Gastroesophageal sphincter (tissue), 4 donors: ENCODE results near the gene DIPK2A. TPM values are rescaled to one million over a fixed set of nuclear protein-coding genes. Genes with fewer than 3 reads are reported as not detected.
A peak's percentile ranks its signal among the peaks of the same experiment; 100 is the strongest.

Source experiments
- ATAC-seq: fragments of 150-250 bp; one replicate; pipeline ENCODE4 v1.9.1; 2016; ENCODE audit warnings: mild to moderate bottlenecking, moderate library complexity
- H3K27ac ChIP-seq, 4 donors: fragments of 200-600 bp; sonication (generic) in 3 of 4; 1 replicate in 3 of 4; 2 replicates in 1 of 4; pipeline ENCODE4 v1.5.1; 2016 to 2019
- H3K27me3 ChIP-seq: fragments of 200-600 bp; sonication (generic); one replicate; pipeline ENCODE4 v1.5.1; 2019
- H3K36me3 ChIP-seq, 2 donors: fragments of 200-600 bp; sonication (generic); one replicate each; pipeline ENCODE4 v1.5.1; 2019; ENCODE audit warnings: control low read depth in 1 of 2
- H3K4me1 ChIP-seq, 3 donors: fragments of 200-600 bp; sonication (generic); 1 replicate in 2 of 3; 2 replicates in 1 of 3; pipeline ENCODE4 v1.5.1; 2016 to 2019; ENCODE audit warnings: control low read depth in 2 of 3
- H3K4me3 ChIP-seq, 2 donors: fragments of 200-600 bp; sonication (generic); one replicate each; pipeline ENCODE4 v1.5.1; 2019; ENCODE audit warnings: mild to moderate bottlenecking in 1 of 2, moderate library complexity in 1 of 2
- H3K9me3 ChIP-seq, 3 donors: fragments of 200-600 bp; sonication (generic); one replicate each; pipeline ENCODE4 v1.5.1; 2017 to 2019; ENCODE audit warnings: control low read depth in 2 of 3
- CTCF ChIP-seq, 4 experiments: fragments of 200-600 bp in 2 of 4; fragments of 450-650 bp in 2 of 4; sonication (generic) in 1 of 4; IDR thresholded peaks; one replicate each; pipeline ENCODE4 v1.5.1; 2017 to 2019; ENCODE audit warnings: antibody characterized with exemption in 4 of 4, mild to moderate bottlenecking in 2 of 4, moderate library complexity in 2 of 4
- EP300 ChIP-seq: sonication (generic); formaldehyde crosslinking; IDR thresholded peaks from one replicate; pipeline ENCODE4 v1.6.1; 2017; ENCODE audit warnings: antibody characterized with exemption, mild to moderate bottlenecking
- POLR2A ChIP-seq, 2 donors: fragments of 450-650 bp; IDR thresholded peaks; one replicate each; pipeline ENCODE4 v1.6.1; 2017; ENCODE audit warnings: antibody characterized with exemption in 2 of 2, mild to moderate bottlenecking in 2 of 2, moderate library complexity in 1 of 2
- POLR2AphosphoS5 ChIP-seq: sonication (generic); formaldehyde crosslinking; IDR thresholded peaks from one replicate; pipeline ENCODE4 v1.6.1; 2017; ENCODE audit warnings: antibody characterized with exemption
- WGBS, 2 donors: methylation state at CpG; one replicate each; pipeline ENCODE4 v1.1.5; 2018; ENCODE audit warnings: low coverage in 1 of 2; 5-methylcytosine and 5-hydroxymethylcytosine counted together
- total RNA-seq, 4 donors: library from RNA; depleted of rRNA; stranded (reverse); fragments of >200 nt; gene quantifications; one replicate each; pipeline ENCODE4 v1.1.0, GENCODE V29; 2016

DIPK2A gene
- 10 to 100 TPM; 27.2 to 56.7 (median 44.2) TPM for total RNA-seq

GRCh38 chr3:143971359-143972154, at the start of gene DIPK2A:
Gene DIPK2A, plus strand, starts transcription at chr3:143971823. Its CDS starts 510 bp downstream, at chr3:143972333.
- Histone ChIP-seq H3K4me1 (peaks cover 0 to 32% (median 0%) of the 10 kb centered on the region in 3 donors), H3K27ac (peak within 1 kb of the TSS; percentile 70 to 98 (median 96)), H3K9me3 (no peaks in the 10 kb centered on the region), H3K36me3 (no peaks in the 10 kb centered on the region), H3K4me3 (peak within 1 kb of the TSS; percentile 64 to 92), H3K27me3 (no peaks in the 10 kb centered on the region)
- peak; percentile 91 for ATAC-seq
- 0% methylated on average over 8 to 17 of the region's 71 CpGs for WGBS, 2 donors
- TF ChIP-seq POLR2AphosphoS5 (peak; percentile 99), POLR2A (IDR thresholded peaks at IDR 0.05) (peak; percentile 92 to 96), CTCF (IDR thresholded peaks at IDR 0.05) (no peak)

- ATAC-seq, result no peak
- Histone ChIP-seq H3K9me3 (no peaks in the 10 kb centered on the region), H3K36me3 (no peaks in the 10 kb centered on the region), H3K27me3 (no peaks in the 10 kb centered on the region), H3K27ac (no peak overlapping the region), H3K4me1 (no peaks in the 10 kb centered on the region), H3K4me3 (no peak overlapping the region)
- 81 to 87% methylated on average over 4 to 5 of the region's 9 CpGs for WGBS, 2 donors
- TF ChIP-seq POLR2A (IDR thresholded peaks at IDR 0.05), result no peak
- no peak for TF ChIP-seq EP300
- TF ChIP-seq POLR2AphosphoS5, result no peak
- no peak for TF ChIP-seq CTCF (IDR thresholded peaks at IDR 0.05)
These were observed 46.9 kb upstream of the DIPK2A start for GRCh38 chr3:143924522-143925285.

GRCh38 chr3:143928056-143928455, 43.6 kb upstream of the DIPK2A start:
- H3K4me1 ChIP-seq, result no peaks in the 10 kb centered on the region
- H3K4me3 ChIP-seq, result no peak overlapping the region
- TF ChIP-seq EP300 (no peak), POLR2AphosphoS5 (no peak), CTCF (IDR thresholded peaks at IDR 0.05) (no peak)
- H3K36me3 ChIP-seq, result no peaks in the 10 kb centered on the region
- no peak for ATAC-seq
- no peaks in the 10 kb centered on the region for H3K27me3 ChIP-seq
- no peak overlapping the region for H3K27ac ChIP-seq
- H3K9me3 ChIP-seq, result no peaks in the 10 kb centered on the region
- WGBS, 2 donors, result 89% methylated on average over 1 of the region's 1 CpG

GRCh38 chr3:143928541-143929255, 42.9 kb upstream of the DIPK2A start:
- WGBS, 2 donors, result 57 to 84% methylated on average over 3 of the region's 3 CpGs
- Histone ChIP-seq H3K4me3 (no peak overlapping the region), H3K9me3 (no peaks in the 10 kb centered on the region), H3K27me3 (no peaks in the 10 kb centered on the region), H3K4me1 (no peaks in the 10 kb centered on the region), H3K36me3 (no peaks in the 10 kb centered on the region), H3K27ac (no peak overlapping the region)
- no peak for ATAC-seq
- TF ChIP-seq CTCF (IDR thresholded peaks at IDR 0.05) (no peak), POLR2A (IDR thresholded peaks at IDR 0.05) (no peak), POLR2AphosphoS5 (no peak), EP300 (no peak)
